ENCODE results near the gene DUSP14. TPM values are rescaled to one million over a fixed set of nuclear protein-coding genes. Genes with fewer than 3 reads are reported as not detected.
"Not testable (repeated sequence)": the region's sequence is repeated elsewhere in the genome, so short reads cannot be mapped to it uniquely, and the experiment has no call there.

DUSP14 gene
- total RNA-seq, 1 experiment from 2014 or later, result 39.4 TPM

DNA sequence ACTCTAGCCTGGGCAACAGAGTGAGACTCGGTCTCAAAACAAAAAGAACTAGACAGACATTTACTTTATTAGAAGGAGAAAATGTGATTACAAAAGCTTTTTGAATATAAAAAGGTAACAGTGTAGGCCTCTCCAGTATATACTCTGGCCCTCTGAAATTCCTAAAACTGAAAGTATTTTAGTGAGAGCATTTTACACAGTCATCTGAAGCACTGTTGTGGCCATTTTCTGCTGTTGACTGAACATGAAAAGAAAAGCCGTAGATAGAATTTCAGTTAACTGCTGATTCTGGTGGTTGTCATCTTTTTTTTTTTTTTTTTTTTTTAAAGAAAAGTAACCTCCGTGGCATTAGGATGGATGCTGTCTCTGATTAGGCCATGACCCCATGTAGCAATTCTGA lies 15.6 kb downstream of the DUSP14 start:
- in situ Hi-C loops (cut with HindIII; ENCODE audit: low pct_unique_long_range_greater_than_20kb, low sequenced_read_pairs), result no loop called here
- no peak for DNase-seq (ENCODE audit: low read depth)

DNA sequence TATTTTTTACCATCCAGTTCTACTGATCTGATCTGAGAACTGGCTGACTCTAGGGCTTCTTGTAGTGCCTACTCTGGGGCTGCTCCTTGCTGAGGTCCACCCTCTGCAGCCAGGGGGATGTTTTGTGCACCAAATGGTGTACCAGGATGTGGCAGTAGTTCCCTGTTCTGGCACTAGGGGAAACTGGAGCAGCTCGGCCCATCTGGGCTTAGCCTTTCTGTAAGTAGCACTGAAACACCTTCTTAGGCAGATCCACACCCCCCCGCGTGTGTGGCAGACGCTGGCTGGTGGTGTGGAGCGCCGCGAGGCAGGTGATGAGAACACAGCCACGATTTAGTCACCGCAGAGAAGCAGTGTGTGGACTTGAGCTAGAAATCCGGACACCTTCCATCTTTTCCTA lies 17.0 kb downstream of the DUSP14 start:
- no peak for DNase-seq (ENCODE audit: low read depth)
- in situ Hi-C loops (cut with HindIII; ENCODE audit: low pct_unique_long_range_greater_than_20kb, low sequenced_read_pairs), result no loop called here

DNA sequence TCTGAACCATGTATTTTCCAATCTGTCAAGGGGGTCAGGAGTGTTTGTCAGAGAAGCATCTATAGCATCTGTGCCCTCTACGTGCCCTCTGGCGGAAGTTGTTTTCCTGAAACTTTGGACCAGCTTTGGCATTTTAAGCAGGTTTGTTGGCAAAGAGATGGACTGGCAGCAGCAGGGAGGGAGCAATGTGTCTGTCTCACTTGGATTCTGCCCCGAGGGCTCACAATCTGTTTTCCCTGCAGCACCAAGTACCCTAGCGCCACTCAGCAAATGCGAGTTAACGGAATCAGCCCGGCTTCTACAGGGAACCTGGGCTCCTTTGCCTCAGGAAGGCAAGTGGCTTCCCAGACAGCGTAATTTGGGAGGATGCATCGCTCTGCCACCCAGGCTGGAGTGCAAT lies 17.4 kb downstream of the DUSP14 start:
- in situ Hi-C loops (cut with HindIII; ENCODE audit: low pct_unique_long_range_greater_than_20kb, low sequenced_read_pairs), result no loop called here

DNA sequence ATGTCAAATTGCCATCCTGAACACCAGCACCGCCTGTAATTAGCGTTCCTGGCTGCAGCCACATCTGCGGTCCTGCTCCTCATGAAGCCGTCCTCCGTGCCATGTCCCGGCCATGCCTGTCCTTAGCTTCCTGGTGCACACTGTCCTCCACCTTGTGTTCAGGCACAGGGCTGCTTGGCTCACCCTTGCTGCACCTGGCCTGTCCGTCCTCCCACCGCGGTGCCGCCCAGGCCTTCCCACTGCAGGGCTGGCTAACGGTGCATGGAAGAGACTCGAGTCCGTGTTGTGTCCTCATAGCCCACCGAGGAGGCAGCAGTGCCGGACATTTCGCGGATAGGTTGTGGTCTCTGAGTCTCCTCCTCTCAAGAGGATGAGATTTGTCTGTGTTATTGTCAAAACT lies 20.4 kb downstream of the DUSP14 start:
- DNase-seq (ENCODE audit: low read depth), result no peak
- in situ Hi-C loops (cut with HindIII; ENCODE audit: low pct_unique_long_range_greater_than_20kb, low sequenced_read_pairs), result no loop called here

More for the DNA sequence above, 17.4 kb downstream of the DUSP14 start:
- no peak for DNase-seq (ENCODE audit: low read depth)

DNA sequence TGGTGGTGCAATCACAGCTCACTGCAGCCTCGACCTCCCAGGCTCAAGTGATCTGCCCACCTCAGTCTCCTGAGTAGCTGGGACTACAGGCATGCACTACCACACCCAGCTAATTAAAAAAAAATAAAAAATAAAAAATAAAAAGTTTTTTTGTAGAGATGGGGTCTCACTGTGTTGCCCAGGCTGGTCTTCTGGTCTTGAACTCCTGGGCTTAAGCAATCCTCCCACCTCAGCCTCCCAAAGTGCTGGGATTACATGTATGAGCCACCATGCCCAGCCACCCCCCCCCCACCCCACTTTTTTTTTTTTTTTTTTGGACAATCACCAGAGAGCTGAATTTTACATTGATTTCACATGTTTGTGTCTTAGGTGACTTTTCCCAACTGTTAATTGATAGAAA lies 22.0 kb downstream of the DUSP14 start:
- in situ Hi-C loops (cut with HindIII; ENCODE audit: low pct_unique_long_range_greater_than_20kb, low sequenced_read_pairs); DNase-seq (ENCODE audit: low read depth): not testable (repeated sequence)

DNA sequence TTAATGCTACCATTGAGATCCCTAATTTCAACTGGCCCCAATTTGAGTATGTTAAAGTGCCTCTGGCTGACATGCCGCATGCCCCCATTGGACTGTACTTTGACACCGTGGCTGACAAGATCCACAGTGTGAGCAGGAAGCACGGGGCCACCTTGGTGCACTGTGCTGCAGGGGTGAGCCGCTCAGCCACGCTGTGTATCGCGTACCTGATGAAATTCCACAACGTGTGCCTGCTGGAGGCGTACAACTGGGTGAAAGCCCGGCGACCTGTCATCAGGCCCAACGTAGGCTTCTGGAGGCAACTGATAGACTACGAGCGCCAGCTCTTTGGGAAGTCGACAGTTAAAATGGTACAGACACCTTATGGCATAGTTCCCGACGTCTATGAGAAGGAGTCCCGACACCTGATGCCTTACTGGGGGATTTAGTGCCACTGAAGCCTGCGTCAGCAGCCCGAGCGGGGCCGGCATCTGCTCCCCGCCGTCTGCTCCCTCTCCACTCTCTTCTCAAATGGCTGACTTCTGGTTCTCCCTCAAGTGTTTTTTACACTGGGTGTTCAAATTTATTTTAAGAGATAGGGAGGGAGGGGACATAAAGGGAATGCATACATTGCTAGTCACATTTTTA lies 22.9 kb downstream of the DUSP14 start:
- in situ Hi-C loops (cut with HindIII; ENCODE audit: low pct_unique_long_range_greater_than_20kb, low sequenced_read_pairs), result no loop called here
- DNase-seq (ENCODE audit: low read depth), result no peak

DNA sequence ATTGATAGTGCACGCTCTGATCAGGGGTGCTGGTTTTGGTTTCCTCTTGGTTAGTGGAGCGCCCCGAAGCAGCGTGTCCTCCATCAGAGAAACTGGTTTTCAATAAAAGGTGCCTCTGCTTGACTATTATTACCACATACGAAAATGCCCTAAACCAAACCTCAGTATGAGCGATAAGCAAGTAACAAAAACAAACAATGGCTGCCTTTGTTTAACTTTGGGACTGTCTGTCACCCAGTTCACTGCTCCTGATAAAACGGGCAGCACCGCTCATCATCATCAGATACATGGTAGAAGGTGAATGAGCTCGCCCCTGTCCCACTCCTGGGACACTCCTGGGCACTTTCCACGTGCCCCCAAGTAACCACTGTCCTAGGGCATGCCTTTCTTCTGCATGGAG lies 24.0 kb downstream of the DUSP14 start:
- no peak for DNase-seq (ENCODE audit: low read depth)
- in situ Hi-C loops (cut with HindIII; ENCODE audit: low pct_unique_long_range_greater_than_20kb, low sequenced_read_pairs), result no loop called here

DNA sequence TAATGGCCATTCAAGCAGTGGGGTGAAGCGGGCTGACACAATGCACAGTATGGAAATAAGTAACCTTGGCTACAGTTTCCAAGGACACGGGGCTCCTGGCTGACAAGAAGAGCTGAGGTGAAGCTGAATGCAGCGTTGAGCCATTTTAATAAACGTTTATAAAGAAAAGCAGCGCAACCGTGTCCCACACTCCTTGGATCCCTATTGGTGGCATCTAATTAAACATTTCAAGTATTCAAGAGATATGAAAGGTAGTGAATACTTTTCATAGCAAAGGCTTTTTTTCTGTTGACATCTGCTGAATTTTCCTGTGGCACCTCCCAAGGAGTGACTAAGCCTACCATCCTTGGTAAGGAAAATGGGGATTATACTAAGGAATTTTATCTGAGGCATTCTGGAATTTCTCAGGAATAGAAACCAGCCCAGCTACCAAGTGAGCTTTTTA lies 26.5 kb downstream of the DUSP14 start:
- DNase-seq (ENCODE audit: low read depth), result no peak
- in situ Hi-C loops (cut with HindIII; ENCODE audit: low pct_unique_long_range_greater_than_20kb, low sequenced_read_pairs), result no loop called here

DNA sequence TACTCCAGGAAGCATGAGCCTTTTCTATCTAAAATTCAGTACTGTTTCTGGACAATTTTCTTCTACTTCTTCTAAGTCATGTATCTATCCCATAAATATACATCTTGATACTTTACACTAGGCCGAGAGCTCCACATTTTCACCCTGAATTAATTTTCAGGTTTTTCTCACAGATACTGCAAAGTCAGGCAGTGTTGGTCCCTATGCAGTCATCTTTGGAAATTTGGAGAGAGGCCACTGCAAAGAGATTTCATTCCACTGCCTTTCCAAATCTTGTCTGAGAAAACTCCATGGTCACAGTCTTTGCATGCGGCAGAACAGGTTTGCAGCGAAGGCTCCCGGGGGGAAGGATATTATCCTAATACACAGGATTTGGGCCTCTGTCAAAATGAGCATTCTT lies 28.2 kb downstream of the DUSP14 start:
- no peak for DNase-seq (ENCODE audit: low read depth)
- in situ Hi-C loops (cut with HindIII; ENCODE audit: low pct_unique_long_range_greater_than_20kb, low sequenced_read_pairs), result no loop called here

DNA sequence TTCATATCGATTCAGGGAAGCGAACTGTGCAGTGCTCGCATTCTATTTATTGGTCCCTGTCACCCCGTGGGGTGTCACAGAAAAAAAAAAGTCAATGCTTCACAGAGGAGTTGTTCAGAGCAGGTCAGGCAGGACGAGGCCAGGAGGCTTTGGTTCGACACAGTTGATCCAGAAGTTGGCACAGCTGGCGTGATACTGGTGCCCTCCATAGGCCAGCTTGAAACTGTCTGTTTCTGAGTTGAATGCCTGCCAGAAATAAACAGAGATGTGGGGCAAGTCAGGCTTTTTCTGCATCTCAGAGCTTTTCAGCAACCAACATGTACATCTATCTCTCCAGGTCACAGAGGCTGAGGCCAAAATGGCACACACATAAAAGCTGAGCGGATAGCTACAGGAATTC lies 29.1 kb downstream of the DUSP14 start:
- in situ Hi-C loops (cut with HindIII; ENCODE audit: low pct_unique_long_range_greater_than_20kb, low sequenced_read_pairs), result no loop called here
- no peak for DNase-seq (ENCODE audit: low read depth)

DNA sequence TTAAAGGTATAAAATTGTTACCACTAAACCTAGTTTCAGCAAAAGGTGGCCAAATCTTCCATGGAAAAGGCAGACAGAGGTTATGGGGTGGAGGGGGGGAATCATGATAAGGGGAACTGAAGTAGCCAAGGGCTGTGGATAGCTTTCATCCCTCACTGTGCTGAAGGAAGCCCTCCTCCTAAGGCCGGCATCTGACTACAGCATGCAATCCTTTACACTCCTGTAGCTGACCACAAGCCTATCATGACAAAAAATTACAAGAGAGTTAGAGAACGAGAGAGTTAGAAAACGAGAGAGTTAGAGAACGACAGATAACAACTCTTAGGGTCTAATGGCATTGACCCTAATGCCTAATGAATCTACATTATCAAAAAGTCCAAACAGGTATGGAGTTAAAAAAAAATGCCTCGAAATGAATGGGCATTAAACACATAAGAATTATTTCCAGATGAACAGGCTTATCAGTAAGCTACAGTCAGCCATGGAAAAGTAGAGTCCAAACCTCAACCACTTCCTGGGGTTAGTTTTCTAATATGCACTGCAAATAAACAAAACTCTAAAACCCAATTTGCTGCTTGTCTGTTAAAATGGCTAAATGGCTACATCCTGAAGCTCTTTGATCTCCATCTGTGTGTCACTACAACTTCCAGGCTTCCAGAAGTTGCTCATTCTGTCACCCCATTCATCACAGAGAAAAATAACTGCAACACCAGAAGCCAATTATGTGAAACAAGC lies 29.7 kb downstream of the DUSP14 start:
- DNase-seq (ENCODE audit: low read depth), result no peak

DNA sequence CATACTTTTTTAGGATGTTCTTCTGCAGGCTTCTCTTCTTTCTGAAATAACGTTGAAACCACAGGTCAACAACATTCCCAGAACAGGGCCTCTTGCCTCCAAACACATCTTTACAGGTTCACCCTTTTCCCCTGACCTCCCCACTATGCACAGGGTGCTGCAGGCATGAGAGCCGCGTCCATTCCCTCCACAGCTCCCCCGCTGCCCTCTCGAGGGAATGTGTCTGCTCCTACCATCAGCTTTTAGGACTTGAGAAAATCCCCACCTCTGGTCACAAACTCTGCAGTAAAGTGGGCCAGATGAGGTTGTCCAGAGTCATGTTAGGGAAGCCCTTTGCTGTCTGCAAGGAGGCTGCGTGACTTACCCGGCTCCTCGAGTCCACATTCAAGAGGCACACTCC lies 30.5 kb downstream of the DUSP14 start:
- in situ Hi-C loops (cut with HindIII; ENCODE audit: low pct_unique_long_range_greater_than_20kb, low sequenced_read_pairs), result no loop called here
- DNase-seq (ENCODE audit: low read depth), result no peak

More for the DNA sequence above, 29.7 kb downstream of the DUSP14 start:
- in situ Hi-C loops (cut with HindIII; ENCODE audit: low pct_unique_long_range_greater_than_20kb, low sequenced_read_pairs), result no loop called here

DNA sequence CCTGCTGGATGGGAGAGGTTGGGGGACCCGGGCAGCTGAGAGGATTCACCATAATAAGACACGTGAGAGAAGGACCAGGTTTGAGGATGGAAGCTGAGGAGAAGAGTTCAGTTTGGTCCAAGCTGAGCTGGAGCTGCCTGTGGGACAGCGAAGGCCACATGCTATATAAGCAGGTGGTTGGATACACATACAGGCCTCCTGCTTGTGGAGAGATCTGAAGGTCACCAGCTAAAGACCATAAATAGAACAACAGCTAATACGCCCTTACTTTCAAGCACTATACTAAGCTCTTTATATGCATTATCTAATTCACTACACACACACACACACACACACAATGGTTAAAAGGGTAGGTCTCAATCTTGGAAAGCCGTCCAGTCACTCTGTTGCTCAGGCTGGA lies 32.1 kb downstream of the DUSP14 start:
- no peak for DNase-seq (ENCODE audit: low read depth)
- in situ Hi-C loops (cut with HindIII; ENCODE audit: low pct_unique_long_range_greater_than_20kb, low sequenced_read_pairs), result no loop called here

DNA sequence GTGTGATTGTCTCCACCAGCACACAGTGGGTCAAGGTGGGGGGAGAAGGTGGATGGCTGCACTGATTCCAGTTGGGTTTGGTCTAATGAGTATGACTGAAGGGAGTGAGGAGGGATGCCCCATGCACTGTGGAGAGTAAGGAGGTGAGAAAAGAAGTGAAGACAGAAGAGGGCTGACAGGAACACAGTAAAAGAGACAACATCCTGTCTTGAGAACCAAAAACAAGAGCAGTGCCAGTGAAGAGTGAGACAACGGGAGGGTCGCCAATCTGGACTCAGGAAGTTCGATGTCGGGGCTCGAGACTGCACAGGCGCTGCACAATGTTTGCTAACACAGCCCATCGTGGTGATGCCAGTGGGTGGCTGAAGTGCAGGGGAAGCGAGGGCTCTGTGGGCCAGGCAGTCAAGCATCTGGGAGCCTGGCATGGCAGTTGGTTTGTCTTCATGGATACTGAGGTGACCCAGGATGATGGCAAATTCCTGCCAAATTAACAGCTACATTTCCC lies 34.1 kb downstream of the DUSP14 start:
- DNase-seq (ENCODE audit: low read depth), result no peak
- in situ Hi-C loops (cut with HindIII; ENCODE audit: low pct_unique_long_range_greater_than_20kb, low sequenced_read_pairs), result no loop called here

DNA sequence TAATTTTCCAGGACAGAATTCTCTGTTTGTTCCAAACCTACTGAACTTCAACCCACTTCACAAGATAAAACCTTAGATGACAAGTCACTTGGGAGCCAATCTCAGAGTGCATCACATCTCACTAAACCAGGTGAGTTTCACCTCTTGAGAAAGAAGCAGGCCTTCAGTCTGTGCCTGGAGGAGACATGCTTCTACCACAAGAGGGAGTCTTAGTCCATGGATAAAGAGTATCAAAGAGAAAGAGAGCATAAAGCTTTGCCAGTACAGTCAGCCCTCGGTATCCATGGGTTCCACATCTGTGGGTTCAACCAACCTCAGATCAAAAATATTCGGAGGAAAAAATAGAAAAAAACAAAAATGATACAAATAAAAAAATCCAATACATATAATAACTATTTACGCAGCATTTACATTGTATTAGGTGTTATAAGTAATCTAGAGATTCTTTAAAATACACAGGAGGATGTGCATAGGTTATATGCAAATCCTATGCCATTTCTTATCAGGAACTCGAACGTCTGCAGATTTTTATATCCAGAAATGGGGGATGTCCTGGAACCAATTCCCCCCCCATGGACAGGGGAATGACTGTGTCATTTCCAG lies 37.7 kb downstream of the DUSP14 start:
- in situ Hi-C loops (cut with HindIII; ENCODE audit: low pct_unique_long_range_greater_than_20kb, low sequenced_read_pairs), result no loop called here
- peak; percentile 59 for DNase-seq (ENCODE audit: low read depth)

DNA sequence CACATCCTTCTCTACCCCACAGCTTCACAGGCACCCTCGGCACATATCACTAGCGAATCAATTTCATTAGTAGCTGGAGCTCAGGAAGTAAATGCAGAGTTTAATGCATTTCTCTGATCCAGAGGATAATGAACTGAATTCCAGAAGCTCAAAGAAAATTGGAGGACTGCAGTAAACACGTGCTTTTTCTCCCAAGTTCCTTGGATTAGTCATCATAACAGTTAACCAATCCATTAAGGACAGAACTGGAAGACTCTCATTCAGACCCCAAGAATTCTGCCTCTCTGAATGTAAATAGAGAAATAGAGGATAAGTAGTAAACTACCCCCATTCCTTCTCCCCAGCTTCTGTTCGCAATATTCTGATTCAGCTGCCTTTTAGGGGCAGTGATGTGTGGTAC lies 40.7 kb downstream of the DUSP14 start:
- in situ Hi-C loops (cut with HindIII; ENCODE audit: low pct_unique_long_range_greater_than_20kb, low sequenced_read_pairs), result no loop called here
- DNase-seq (ENCODE audit: low read depth), result no peak

DNA sequence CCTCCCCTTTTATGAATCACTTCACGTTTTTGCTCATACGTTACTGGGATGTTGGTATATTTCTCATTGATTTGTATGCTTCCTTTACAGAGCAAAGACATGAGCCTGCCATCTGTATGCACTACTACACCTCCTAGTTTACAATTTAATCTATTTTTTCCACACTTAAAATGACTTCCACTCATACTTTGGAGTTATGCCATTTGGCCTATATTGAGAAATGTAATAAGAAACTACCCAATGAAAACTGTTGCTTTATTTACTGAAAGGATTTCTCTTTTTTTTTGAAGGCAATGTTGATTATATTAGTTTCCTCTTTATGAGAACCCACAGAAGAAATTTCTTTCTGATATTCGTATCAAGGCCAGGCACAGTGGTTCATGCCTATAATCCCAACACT lies 43.1 kb downstream of the DUSP14 start:
- in situ Hi-C loops (cut with HindIII; ENCODE audit: low pct_unique_long_range_greater_than_20kb, low sequenced_read_pairs), result no loop called here
- no peak for DNase-seq (ENCODE audit: low read depth)

DNA sequence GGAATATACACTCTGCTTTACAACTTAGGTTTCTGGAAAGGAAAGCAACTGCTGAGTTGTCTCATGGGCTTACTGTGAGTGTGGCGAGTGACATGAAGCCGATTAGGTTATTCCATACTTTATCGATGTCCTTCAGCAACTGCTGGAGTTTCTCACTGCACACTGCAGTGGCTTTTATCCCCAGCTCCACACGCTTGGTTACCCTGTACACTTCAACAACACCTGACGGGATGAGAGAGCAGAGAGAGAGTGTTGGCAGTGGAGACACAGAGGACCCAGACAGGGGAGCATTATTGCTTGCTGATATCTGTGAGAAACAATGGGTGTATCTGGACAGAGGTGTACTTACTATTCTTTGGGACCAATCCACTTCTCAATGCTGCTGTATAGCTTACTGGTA lies 46.2 kb downstream of the DUSP14 start:
- in situ Hi-C loops (cut with HindIII; ENCODE audit: low pct_unique_long_range_greater_than_20kb, low sequenced_read_pairs), result no loop called here
- DNase-seq (ENCODE audit: low read depth), result no peak

DNA sequence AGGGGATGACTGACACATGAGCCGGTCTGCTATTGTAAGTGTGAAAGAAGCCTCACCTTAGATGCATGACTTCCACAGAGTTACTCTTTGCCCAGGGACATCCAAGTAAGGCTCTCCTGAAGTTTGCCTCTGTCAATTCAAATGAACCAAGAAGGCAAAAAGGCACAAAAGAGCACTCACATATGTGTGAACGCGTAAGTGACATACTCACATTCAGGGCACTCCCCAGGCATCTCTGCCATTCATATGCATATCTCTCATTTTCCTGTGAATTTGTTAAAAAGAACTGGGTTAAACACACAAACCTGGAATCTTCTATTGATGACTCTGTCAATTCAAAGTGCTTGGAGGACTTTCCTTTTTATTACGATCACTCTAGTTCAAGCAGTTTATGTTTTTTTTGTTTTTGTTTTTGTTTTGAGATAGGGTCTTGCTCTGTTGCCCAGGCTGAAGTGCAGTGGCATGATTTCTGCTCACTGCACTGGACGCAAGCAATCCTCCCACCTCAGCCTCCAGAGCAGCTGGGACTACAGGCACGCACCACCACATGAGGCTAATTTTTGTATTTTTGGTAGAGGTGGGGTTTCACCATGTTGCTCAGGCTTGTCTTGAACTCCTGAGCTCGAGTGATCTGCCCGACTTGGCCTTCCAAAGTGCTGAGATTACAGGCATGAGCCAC lies 49.4 kb downstream of the DUSP14 start:
- in situ Hi-C loops (cut with HindIII; ENCODE audit: low pct_unique_long_range_greater_than_20kb, low sequenced_read_pairs), result no loop called here
- no peak for DNase-seq (ENCODE audit: low read depth)
